ENCODE data around the gene PLK3. TPM values are rescaled to one million over a fixed set of nuclear protein-coding genes. Genes with fewer than 3 reads are reported as not detected.
"Not testable (repeated sequence)": the region's sequence is repeated elsewhere in the genome, so short reads cannot be mapped to it uniquely, and the experiment has no call there.

The PLK3 gene
- total RNA-seq, 1 experiment from 2014 or later: 56.1 TPM

- Histone ChIP-seq H3K9me3 (ENCODE audit: control insufficient read depth in 1 of 2, insufficient read depth in 1 of 2, low read depth in 1 of 2, low read length in 2 of 2) (no peaks in the 10 kb centered on the region), H3K9me2 (ENCODE audit: insufficient read depth) (no peaks in the 10 kb centered on the region), H3K27ac (ENCODE audit: low read depth, low read length) (no peak overlapping the region), H3K36me3 (ENCODE audit: control insufficient read depth in 1 of 2, insufficient read depth in 2 of 2, low read length in 2 of 2) (peaks cover 40 to 69% of the 10 kb centered on the region in 2 experiments), H4K20me1 (ENCODE audit: insufficient read depth) (no peaks in the 10 kb centered on the region), H3K4me1 (ENCODE audit: control insufficient read depth in 1 of 2, insufficient read depth in 2 of 2, low read length in 2 of 2) (no peaks in the 10 kb centered on the region), H3K4me3 (replicated peaks in 1 of 2; ENCODE audit: low read depth in 1 of 2, low read length in 2 of 2) (no peak overlapping the region), H3K4me2 (ENCODE audit: low read length) (no peak overlapping the region), H3K27me3 (ENCODE audit: insufficient read depth, low read length) (no peaks in the 10 kb centered on the region), H3K9ac (ENCODE audit: low read length) (no peak overlapping the region), H2AFZ (ENCODE audit: low read depth, low read length, poor library complexity, severe bottlenecking) (no peak overlapping the region), H3K79me2 (ENCODE audit: insufficient read depth, low read length) (no peaks in the 10 kb centered on the region)
- ChIA-PET CTCF (no interaction called here), RAD21 (ENCODE audit: low non-redundant PET in 1 of 2, low total read pairs in 2 of 2, uncharacterized antibody in 2 of 2, unreplicated experiment in 2 of 2) (no interaction called here), POLR2A (interaction anchor here (1.4 kb wide), 1 partner anchor 9 kb away, joined by 4 read pairs; no protein-coding TSS in a partner anchor)
- TF ChIP-seq ATF3 (IDR thresholded peaks at IDR 0.05) (no peak), RAD21 (IDR thresholded peaks at IDR 0.05; ENCODE audit: low read depth) (no peak), ZBTB33 (IDR thresholded peaks at IDR 0.05; ENCODE audit: extremely low read depth, insufficient replicate concordance, low read length) (no peak), POLR2AphosphoS5 (IDR thresholded peaks at IDR 0.05; ENCODE audit: low read depth, low read length) (no peak), SIN3A (IDR thresholded peaks at IDR 0.05; ENCODE audit: low read depth) (no peak), CEBPB (IDR thresholded peaks at IDR 0.05; ENCODE audit: low read depth) (no peak), JUND (IDR thresholded peaks at IDR 0.05) (no peak), CTCF (IDR thresholded peaks at IDR 0.05 in 2 of 3, conservative IDR thresholded peaks at IDR 0.05 in 1 of 3; ENCODE audit: borderline replicate concordance in 1 of 3, insufficient read depth in 1 of 3, low read depth in 2 of 3, low read length in 2 of 3) (no peak), EZH2 (IDR thresholded peaks at IDR 0.05) (no peak), REST (IDR thresholded peaks at IDR 0.05; ENCODE audit: low read depth) (no peak), ZFX (IDR thresholded peaks at IDR 0.05) (no peak), FOSL1 (IDR thresholded peaks at IDR 0.05; ENCODE audit: low read depth) (no peak), ELF1 (IDR thresholded peaks at IDR 0.05; ENCODE audit: borderline replicate concordance, low read depth) (no peak), CBX3 (IDR thresholded peaks at IDR 0.05; ENCODE audit: low read depth) (no peak)
- no peak for DNase-seq (ENCODE audit: low read depth, low spot score)
- no peak for ATAC-seq
- intact Hi-C loops (cut with micrococcal nuclease): no loop called here
- no TSS peak for BruUV-seq (replicated peaks)
Observed at GRCh38 chr1:44760876-44761275, 39.3 kb upstream of the PLK3 start.

GRCh38 chr1:44766421-44766820 lies 33.8 kb upstream of the PLK3 start:
- H3K27me3 ChIP-seq (ENCODE audit: insufficient read depth, low read length); H2AFZ ChIP-seq (ENCODE audit: low read depth, low read length, poor library complexity, severe bottlenecking); CTCF ChIA-PET; H3K9ac ChIP-seq (ENCODE audit: low read length); RAD21 ChIA-PET (ENCODE audit: low non-redundant PET in 1 of 2, low total read pairs in 2 of 2, uncharacterized antibody in 2 of 2, unreplicated experiment in 2 of 2); ATAC-seq; BruUV-seq (replicated peaks); H3K4me2 ChIP-seq (ENCODE audit: low read length); H4K20me1 ChIP-seq (ENCODE audit: insufficient read depth); H3K9me3 ChIP-seq (ENCODE audit: control insufficient read depth in 1 of 2, insufficient read depth in 1 of 2, low read depth in 1 of 2, low read length in 2 of 2); H3K9me2 ChIP-seq (ENCODE audit: insufficient read depth); H3K27ac ChIP-seq (ENCODE audit: low read depth, low read length); H3K4me3 ChIP-seq (replicated peaks in 1 of 2; ENCODE audit: low read depth in 1 of 2, low read length in 2 of 2); H3K4me1 ChIP-seq (ENCODE audit: control insufficient read depth in 1 of 2, insufficient read depth in 2 of 2, low read length in 2 of 2); intact Hi-C loops (cut with micrococcal nuclease); H3K79me2 ChIP-seq (ENCODE audit: insufficient read depth, low read length); DNase-seq (ENCODE audit: low read depth, low spot score): not testable (repeated sequence)
- POLR2A ChIA-PET: interaction anchor here (1.2 to 1.7 kb wide), 3 partner anchors 9 to 45 kb away, joined by 4 to 9 read pairs (median 6); partner anchors contain the start of gene RPS8
- H3K36me3 ChIP-seq (ENCODE audit: control insufficient read depth in 1 of 2, insufficient read depth in 2 of 2, low read length in 2 of 2): peaks cover 28 to 39% of the 10 kb centered on the region in 2 experiments
